Measurements from ENCODE around the gene MYH13. TPM values are rescaled to one million over a fixed set of nuclear protein-coding genes. Genes with fewer than 3 reads are reported as not detected.

The MYH13 gene
- total RNA-seq, 8 experiments from 2014 or later = 0.09 TPM; not detected in 7

- no peak overlapping the region for H3K27ac ChIP-seq
- H3K4me1 ChIP-seq (replicated peaks in 1 of 2) = peaks cover 0 to 5% of the 10 kb centered on the region in 2 donors
- WGBS, 10 experiments = 33 to 80% (median 80%) methylated on average over 1 of the region's 1 CpG; no CpG with 5 or more reads in 7 of the 10 experiments
- ATAC-seq (replicated peaks in 6 of 8) = no peak
- no peak overlapping the region for H3K4me3 ChIP-seq
- in situ Hi-C loops (cut with MboI; ENCODE audit: low pct_unique_long_range_greater_than_20kb in 2 of 9, low sequenced_read_pairs in 9 of 9, unreplicated experiment in 9 of 9) = no loop called here
These were observed 110.4 kb downstream of the MYH13 start for GRCh38 chr17:10262451-10262850.

- ATAC-seq (replicated peaks in 6 of 8) = no peak
- in situ Hi-C loops (cut with MboI; ENCODE audit: low pct_unique_long_range_greater_than_20kb in 2 of 9, low sequenced_read_pairs in 9 of 9, unreplicated experiment in 9 of 9) = no loop called here
- H3K27ac ChIP-seq = no peak overlapping the region
- 29 to 89% (median 60%) methylated on average over 1 to 3 of the region's 3 CpGs; no CpG with 5 or more reads in 1 of the 10 experiments for WGBS, 10 experiments
- H3K4me3 ChIP-seq = no peak overlapping the region
- H3K4me1 ChIP-seq (replicated peaks in 1 of 2) = peaks cover 0 to 5% of the 10 kb centered on the region in 2 donors
These were observed 111.7 kb downstream of the MYH13 start for GRCh38 chr17:10261098-10261497.

- Histone ChIP-seq H3K4me3 (no peak overlapping the region), H3K27ac (no peak overlapping the region), H3K4me1 (replicated peaks in 1 of 2) (no peaks in the 10 kb centered on the region)
- in situ Hi-C loops (cut with MboI; ENCODE audit: low pct_unique_long_range_greater_than_20kb in 2 of 9, low sequenced_read_pairs in 9 of 9, unreplicated experiment in 9 of 9) = no loop called here
- ATAC-seq (replicated peaks in 6 of 8) = no peak
- 25 to 100% (median 61%) methylated on average over 2 to 9 of the region's 11 CpGs for WGBS, 10 experiments
These were observed 121.4 kb downstream of the MYH13 start for GRCh38 chr17:10251212-10251948.

Other genes starting within 250 kb of the MYH13 start
- 10 to 100 TPM in 3 of 8 experiments, 1 to 10 TPM in 5; 4.1 to 37.7 (median 9.7) TPM for gene GAS7, start 174.4 kb downstream of the MYH13 start, total RNA-seq
- gene MYH8, start 48.9 kb upstream of the MYH13 start, total RNA-seq = under 1 TPM in 3 of 8 experiments, not detected in 5; under 0.01 to 0.19 (median 0.17) TPM
- gene MYH4, start 96.6 kb upstream of the MYH13 start, total RNA-seq = under 1 TPM in 1 of 8 experiments, not detected in 7; 0.05 TPM
- gene MYH1, start 145.5 kb upstream of the MYH13 start, total RNA-seq = under 1 TPM in 2 of 8 experiments, not detected in 6; 0.04 to 0.09 TPM
- gene MYH2, start 176.7 kb upstream of the MYH13 start, total RNA-seq = under 1 TPM in 4 of 8 experiments, not detected in 4; 0.05 to 0.29 (median 0.09) TPM